Measurements from ENCODE around the gene ATXN7L1. TPM values are rescaled to one million over a fixed set of nuclear protein-coding genes. Genes with fewer than 3 reads are reported as not detected.

ATXN7L1 gene
- total RNA-seq, 2 donors from 2014 or later: 5.7 to 6.0 TPM

GRCh38 chr7:105835441-105835840, 41.0 kb downstream of the ATXN7L1 start:
- DNase-seq: no peak
- intact Hi-C loops (cut with DNase I): no loop called here
- no peak for ATAC-seq

- ATAC-seq: no peak
- intact Hi-C loops (cut with DNase I): no loop called here
- no peak for DNase-seq
Observed at GRCh38 chr7:105831824-105832535, 44.4 kb downstream of the ATXN7L1 start.

- ATAC-seq (no peak), DNase-seq (no peak)
- intact Hi-C loops (cut with DNase I): no loop called here
Observed at GRCh38 chr7:105831302-105831620, 45.1 kb downstream of the ATXN7L1 start.

- ATAC-seq (peak in 1 of 2 donors; percentile 89), DNase-seq (no peak)
- intact Hi-C loops (cut with DNase I): no loop called here
Observed at GRCh38 chr7:105830405-105831301, 45.7 kb downstream of the ATXN7L1 start.

- DNase-seq (no peak), ATAC-seq (no peak)
- intact Hi-C loops (cut with DNase I): no loop called here
Observed at GRCh38 chr7:105829681-105830322, 46.6 kb downstream of the ATXN7L1 start.

- intact Hi-C loops (cut with DNase I): no loop called here
- ATAC-seq (no peak), DNase-seq (no peak)
Observed at GRCh38 chr7:105828141-105828540, 48.3 kb downstream of the ATXN7L1 start.

- intact Hi-C loops (cut with DNase I): no loop called here
- DNase-seq (no peak), ATAC-seq (no peak)
Observed at GRCh38 chr7:105827151-105827875, 49.1 kb downstream of the ATXN7L1 start.

- peak in 1 of 2 donors; percentile 30 for ATAC-seq
- intact Hi-C loops (cut with DNase I): no loop called here
Observed at GRCh38 chr7:105826143-105826542, 50.3 kb downstream of the ATXN7L1 start.

GRCh38 chr7:105825371-105825770, 51.0 kb downstream of the ATXN7L1 start:
- intact Hi-C loops (cut with DNase I): no loop called here
- no peak for ATAC-seq
- no peak for DNase-seq

More at GRCh38 chr7:105826143-105826542, 50.3 kb downstream of the ATXN7L1 start:
- no peak for DNase-seq

- ATAC-seq: peak in 1 of 2 donors; percentile 27
- DNase-seq: no peak
- intact Hi-C loops (cut with DNase I): no loop called here
Observed at GRCh38 chr7:105822806-105823205, 53.6 kb downstream of the ATXN7L1 start.

- DNase-seq (no peak), ATAC-seq (no peak)
- intact Hi-C loops (cut with DNase I): no loop called here
Observed at GRCh38 chr7:105821527-105821926, 54.9 kb downstream of the ATXN7L1 start.

- DNase-seq: no peak
- intact Hi-C loops (cut with DNase I): no loop called here
- ATAC-seq: no peak
Observed at GRCh38 chr7:105820363-105821066, 55.9 kb downstream of the ATXN7L1 start.

- intact Hi-C loops (cut with DNase I): no loop called here
- DNase-seq: no peak
- no peak for ATAC-seq
Observed at GRCh38 chr7:105819559-105819958, 56.8 kb downstream of the ATXN7L1 start.

- no peak for ATAC-seq
- DNase-seq: no peak
- intact Hi-C loops (cut with DNase I): no loop called here
Observed at GRCh38 chr7:105816954-105817615, 59.3 kb downstream of the ATXN7L1 start.

- DNase-seq: no peak
- intact Hi-C loops (cut with DNase I): no loop called here
Observed at GRCh38 chr7:105816266-105816843, 60.0 kb downstream of the ATXN7L1 start.

GRCh38 chr7:105815576-105815975, 60.8 kb downstream of the ATXN7L1 start:
- peak; percentile 33 for DNase-seq
- intact Hi-C loops (cut with DNase I): no loop called here
- no peak for ATAC-seq

More at GRCh38 chr7:105816266-105816843, 60.0 kb downstream of the ATXN7L1 start:
- ATAC-seq: no peak

- no peak for DNase-seq
- intact Hi-C loops (cut with DNase I): no loop called here
- ATAC-seq: no peak
Observed at GRCh38 chr7:105814481-105814880, 61.9 kb downstream of the ATXN7L1 start.
